ENCODE results near the gene NMB. TPM values are rescaled to one million over a fixed set of nuclear protein-coding genes. Genes with fewer than 3 reads are reported as not detected.

NMB gene
- polyA plus RNA-seq, 1 of the 3 experiments (the other 2 are of a cell fraction): 6.5 TPM

GRCh38 chr15:84653584-84653909 is 4.5 kb downstream of the NMB start:
- Histone ChIP-seq H3K79me2 (ENCODE audit: insufficient read depth) (peaks cover 35% of the 10 kb centered on the region), H2AFZ (ENCODE audit: low read depth) (0 out of 2 replicates have a peak overlapping the region, but pooled peaks have one; percentile 59), H3F3A (replicated peaks; ENCODE audit: insufficient read depth) (peaks cover 15% of the 10 kb centered on the region), H3K9me3 (no peaks in the 10 kb centered on the region), H3K4me3 (ENCODE audit: low read depth in 2 of 2, low read length in 1 of 2) (peak overlapping the region; percentile 54 to 92), H3K36me3 (replicated peaks in 1 of 2; ENCODE audit: control insufficient read depth in 1 of 2, insufficient read depth in 2 of 2, low read length in 1 of 2) (peaks cover 20 to 27% of the 10 kb centered on the region in 2 experiments), H3K4me1 (ENCODE audit: control insufficient read depth in 1 of 2, insufficient read depth in 2 of 2, low read depth in 1 of 2, low read length in 1 of 2) (peaks cover 21 to 30% of the 10 kb centered on the region in 2 experiments; a peak in 2 of 4 replicates), H3K4me2 (peak overlapping the region; percentile 79), H4K20me1 (ENCODE audit: insufficient read depth) (no peaks in the 10 kb centered on the region), H3K27me3 (ENCODE audit: insufficient read depth) (no peaks in the 10 kb centered on the region), H3K27ac (ENCODE audit: low read depth in 2 of 2, low read length in 1 of 2) (peak overlapping the region; percentile 72 to 86), H3K9me2 (no peaks in the 10 kb centered on the region), H3K9ac (peak overlapping the region; percentile 89)
- ChIA-PET POLR2A (interaction anchor here (0.6 to 2.4 kb wide), 16 partner anchors 9 to 1056 kb away, joined by 3 to 12 read pairs (median 4); partner anchors contain the start of genes SEC11A and ZSCAN2), CTCF (interaction anchor here (0.6 to 2.6 kb wide), 13 partner anchors 10 to 276 kb away, joined by 3 to 17 read pairs (median 5); no protein-coding TSS in a partner anchor)
- TF ChIP-seq RXRA (IDR thresholded peaks at IDR 0.05; ENCODE audit: borderline replicate concordance, low read depth) (no peak), ZBTB33 (IDR thresholded peaks at IDR 0.05; ENCODE audit: borderline replicate concordance, low read depth) (no peak)
- 5% methylated on average over 7 of the region's 7 CpGs for WGBS (ENCODE audit: low lambda C conversion rate)
- peak; percentile 30 for DNase-seq

- POLR2A ChIA-PET: interaction anchor here (0.5 to 0.8 kb wide), 2 partner anchors 16 to 277 kb away, joined by 3 to 4 read pairs; no protein-coding TSS in a partner anchor
- CTCF ChIA-PET: interaction anchor here (0.8 to 3.3 kb wide), 4 partner anchors 9 to 79 kb away, joined by 3 to 13 read pairs (median 6); no protein-coding TSS in a partner anchor
Measured at GRCh38 chr15:84649706-84650105, 8.3 kb downstream of the NMB start.

GRCh38 chr15:84648539-84648938 is 9.5 kb downstream of the NMB start:
- H2AFZ ChIP-seq (ENCODE audit: low read depth): no peak overlapping the region
- no peaks in the 10 kb centered on the region for H3K9me2 ChIP-seq
- H3K27me3 ChIP-seq (ENCODE audit: insufficient read depth): no peaks in the 10 kb centered on the region
- H3K4me1 ChIP-seq (ENCODE audit: control insufficient read depth in 1 of 2, insufficient read depth in 2 of 2, low read depth in 1 of 2, low read length in 1 of 2): peaks cover 14 to 18% of the 10 kb centered on the region in 2 experiments; a peak in 2 of 4 replicates
- ChIA-PET CTCF (interaction anchor here (1.6 to 3.3 kb wide), 2 partner anchors 10 to 50 kb away, joined by 6 to 13 read pairs; no protein-coding TSS in a partner anchor), POLR2A (interaction anchor here (0.6 to 1.1 kb wide), 3 partner anchors 9 to 38 kb away, joined by 3 to 5 read pairs (median 4); no protein-coding TSS in a partner anchor)
- H3K4me2 ChIP-seq: no peak overlapping the region
- no peak overlapping the region for H3K9ac ChIP-seq
- H3K4me3 ChIP-seq (ENCODE audit: low read depth in 2 of 2, low read length in 1 of 2): no peak overlapping the region
- WGBS (ENCODE audit: low lambda C conversion rate): 92% methylated on average over 3 of the region's 3 CpGs
- peaks cover 45 to 51% of the 10 kb centered on the region in 2 experiments for H3K36me3 ChIP-seq (replicated peaks in 1 of 2; ENCODE audit: control insufficient read depth in 1 of 2, insufficient read depth in 2 of 2, low read length in 1 of 2)
- H3F3A ChIP-seq (replicated peaks; ENCODE audit: insufficient read depth): peaks cover 3% of the 10 kb centered on the region
- DNase-seq: no peak
- H3K79me2 ChIP-seq (ENCODE audit: insufficient read depth): peaks cover 30% of the 10 kb centered on the region
- H3K9me3 ChIP-seq: no peaks in the 10 kb centered on the region
- H4K20me1 ChIP-seq (ENCODE audit: insufficient read depth): no peaks in the 10 kb centered on the region
- H3K27ac ChIP-seq (ENCODE audit: low read depth in 2 of 2, low read length in 1 of 2): no peak overlapping the region
- TF ChIP-seq MEF2A (IDR thresholded peaks at IDR 0.05; ENCODE audit: borderline replicate concordance, low read depth) (no peak), IRF3 (IDR thresholded peaks at IDR 0.05; ENCODE audit: low read depth, low read length) (no peak), ELF1 (IDR thresholded peaks at IDR 0.05) (no peak), FOXJ3 (CRISPR knock-in tag; IDR thresholded peaks at IDR 0.05) (no peak), GATA2 (CRISPR knock-in tag; IDR thresholded peaks at IDR 0.05) (no peak), PBX3 (IDR thresholded peaks at IDR 0.05) (no peak), RCOR1 (IDR thresholded peaks at IDR 0.05; ENCODE audit: low read length) (no peak), MAX (IDR thresholded peaks at IDR 0.05; ENCODE audit: low read depth) (no peak), ZBTB33 (IDR thresholded peaks at IDR 0.05; ENCODE audit: borderline replicate concordance, low read depth) (no peak)

More at GRCh38 chr15:84649706-84650105, 8.3 kb downstream of the NMB start:
- no peaks in the 10 kb centered on the region for H3K9me2 ChIP-seq
- H3K79me2 ChIP-seq (ENCODE audit: insufficient read depth): peaks cover 35% of the 10 kb centered on the region
- no peaks in the 10 kb centered on the region for H3K27me3 ChIP-seq (ENCODE audit: insufficient read depth)
- H3K4me3 ChIP-seq (ENCODE audit: low read depth in 2 of 2, low read length in 1 of 2): no peak overlapping the region
- DNase-seq: no peak
- TF ChIP-seq CHD2 (IDR thresholded peaks at IDR 0.05; ENCODE audit: low read length, partially characterized antibody) (no peak), MXI1 (IDR thresholded peaks at IDR 0.05; ENCODE audit: low read depth, low read length) (no peak), FOXJ3 (CRISPR knock-in tag; IDR thresholded peaks at IDR 0.05) (no peak), SIN3A (IDR thresholded peaks at IDR 0.05; ENCODE audit: borderline replicate concordance, low read depth, low read length) (no peak), RFX5 (IDR thresholded peaks at IDR 0.05; ENCODE audit: low read length) (no peak), RXRA (IDR thresholded peaks at IDR 0.05; ENCODE audit: borderline replicate concordance, low read depth) (no peak), NFIC (IDR thresholded peaks at IDR 0.05; ENCODE audit: borderline replicate concordance) (no peak), JUND (IDR thresholded peaks at IDR 0.05) (no peak), EP300 (IDR thresholded peaks at IDR 0.05; ENCODE audit: borderline replicate concordance in 1 of 2, low read depth in 1 of 2, low read length in 1 of 2) (no peak), SMC3 (IDR thresholded peaks at IDR 0.05; ENCODE audit: low read depth, low read length) (no peak)
- no peak overlapping the region for H3K9ac ChIP-seq
- no peak overlapping the region for H3K27ac ChIP-seq (ENCODE audit: low read depth in 2 of 2, low read length in 1 of 2)
- peaks cover 15 to 18% of the 10 kb centered on the region in 2 experiments; a peak in 2 of 4 replicates for H3K4me1 ChIP-seq (ENCODE audit: control insufficient read depth in 1 of 2, insufficient read depth in 2 of 2, low read depth in 1 of 2, low read length in 1 of 2)
- peaks cover 43 to 46% of the 10 kb centered on the region in 2 experiments for H3K36me3 ChIP-seq (replicated peaks in 1 of 2; ENCODE audit: control insufficient read depth in 1 of 2, insufficient read depth in 2 of 2, low read length in 1 of 2)
- peaks cover 8% of the 10 kb centered on the region for H3F3A ChIP-seq (replicated peaks; ENCODE audit: insufficient read depth)
- no peak overlapping the region for H2AFZ ChIP-seq (ENCODE audit: low read depth)
- H3K4me2 ChIP-seq: no peak overlapping the region
- no peaks in the 10 kb centered on the region for H3K9me3 ChIP-seq
- H4K20me1 ChIP-seq (ENCODE audit: insufficient read depth): no peaks in the 10 kb centered on the region
- WGBS (ENCODE audit: low lambda C conversion rate): 100% methylated on average over 2 of the region's 2 CpGs

Data from SK-N-SH (cell line).